ENCODE measurements around the gene LRIG3.

Gene LRIG3

DNA sequence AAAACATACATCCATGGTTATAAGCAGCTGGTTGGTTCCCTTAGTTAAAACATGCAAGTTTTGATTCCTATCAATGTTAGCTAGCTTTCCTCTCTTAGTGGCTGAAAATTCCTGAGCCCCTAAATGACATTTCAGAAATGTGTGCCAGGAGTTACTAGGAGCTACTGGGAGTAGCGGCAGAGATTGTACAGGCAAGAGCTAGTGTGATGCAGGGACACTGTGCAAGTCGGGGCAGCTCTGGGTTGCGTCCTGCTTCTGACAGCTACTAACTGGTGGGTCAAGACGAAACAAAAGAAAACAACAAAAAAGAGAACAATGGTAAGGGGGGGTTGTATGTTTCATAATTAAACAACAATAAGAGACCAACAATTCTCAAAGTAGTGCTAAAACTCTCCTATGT lies 35.4 kb downstream of the LRIG3 start:
- H3K27ac ChIP-seq (ENCODE audit: low read length, poor library complexity, severe bottlenecking) = no peak overlapping the region
- peak overlapping the region; percentile 4 for H2AK5ac ChIP-seq (ENCODE audit: low read length, severe bottlenecking)
- peaks cover 20 to 98% of the 10 kb centered on the region in 2 experiments for H3K36me3 ChIP-seq (ENCODE audit: control insufficient read depth in 1 of 2, insufficient read depth in 2 of 2, low read depth in 1 of 2, low read length in 2 of 2)
- H3K79me1 ChIP-seq (replicated peaks; ENCODE audit: low read length, poor library complexity, severe bottlenecking) = peaks cover 7% of the 10 kb centered on the region
- no peak overlapping the region for H3K14ac ChIP-seq (ENCODE audit: low read length in 2 of 2)
- peaks cover 2% of the 10 kb centered on the region for H3K4me1 ChIP-seq (ENCODE audit: control insufficient read depth, insufficient read depth, low read depth, low read length)
- no peak overlapping the region for H3K4me3 ChIP-seq (ENCODE audit: insufficient read depth in 1 of 2, low read depth in 1 of 2, low read length in 2 of 2)
- no peak overlapping the region for H2AFZ ChIP-seq (ENCODE audit: low read depth, low read length)
- DNase-seq = no peak
- no peak overlapping the region for H3K4ac ChIP-seq (ENCODE audit: low read depth in 1 of 2, low read length in 2 of 2)
- H2BK12ac ChIP-seq (ENCODE audit: low read length in 2 of 2) = no peak overlapping the region
- no peak overlapping the region for H2BK15ac ChIP-seq (ENCODE audit: low read depth, poor library complexity, severe bottlenecking)
- H4K91ac ChIP-seq (ENCODE audit: low read length) = no peak overlapping the region
- no peak overlapping the region for H3K18ac ChIP-seq (ENCODE audit: low read depth in 1 of 2, low read length in 2 of 2)
- H3K23ac ChIP-seq (ENCODE audit: low read length in 2 of 2) = no peak overlapping the region
- no peak overlapping the region for H4K8ac ChIP-seq (ENCODE audit: low read length)
- H3K4me2 ChIP-seq (ENCODE audit: low read length, poor library complexity, severe bottlenecking) = no peak overlapping the region
- no peaks in the 10 kb centered on the region for H3K27me3 ChIP-seq (ENCODE audit: control insufficient read depth in 1 of 2, insufficient read depth in 1 of 2, low read length in 2 of 2)
- no peak overlapping the region for H2BK5ac ChIP-seq (ENCODE audit: low read depth, low read length, poor library complexity, severe bottlenecking)
- 47% methylated on average over 2 of the region's 4 CpGs for WGBS
- no peaks in the 10 kb centered on the region for H3K9me3 ChIP-seq (ENCODE audit: control insufficient read depth, low read length)
- H2BK120ac ChIP-seq (ENCODE audit: low read depth, low read length) = no peak overlapping the region
- H3K9ac ChIP-seq (ENCODE audit: low read length) = no peak overlapping the region

DNA sequence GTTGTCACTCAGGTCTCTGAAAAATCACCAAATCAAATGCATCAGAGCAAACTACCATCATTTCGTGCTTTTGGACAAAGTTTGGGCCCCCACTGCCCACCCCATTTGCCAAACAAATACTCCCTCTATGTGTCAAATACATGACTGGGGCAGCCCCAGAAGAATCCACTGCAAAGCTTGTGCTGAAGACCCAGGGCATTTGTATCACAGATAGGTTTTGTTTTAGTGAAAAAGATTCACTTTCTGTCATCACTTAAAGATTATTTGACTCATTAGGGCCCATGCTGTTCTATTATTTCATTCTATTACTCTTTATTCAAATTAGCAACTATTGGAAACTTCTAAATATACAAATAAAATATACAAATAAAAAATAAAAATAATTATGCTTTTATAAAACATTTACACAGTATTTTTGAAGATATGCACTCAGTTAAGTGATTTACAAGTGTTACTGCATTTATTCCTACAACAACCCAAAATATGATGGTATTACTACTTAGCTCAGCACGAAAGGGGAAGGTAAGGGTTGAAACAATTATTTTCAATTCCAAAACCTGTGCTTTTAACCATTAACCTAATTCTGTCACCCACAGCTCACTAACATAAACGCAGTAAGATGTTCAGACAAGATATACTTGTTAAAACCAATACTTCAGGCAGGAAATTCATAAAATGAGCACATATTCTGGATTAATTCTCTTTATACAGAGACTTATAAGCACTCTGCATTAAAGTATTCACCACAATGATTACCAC lies 36.5 kb downstream of the LRIG3 start:
- Histone ChIP-seq H2BK5ac (ENCODE audit: low read depth, low read length, poor library complexity, severe bottlenecking) (no peak overlapping the region), H3K14ac (ENCODE audit: low read length in 2 of 2) (no peak overlapping the region), H3K9ac (ENCODE audit: low read length) (peak overlapping the region; percentile 23), H3K23ac (ENCODE audit: low read length in 2 of 2) (no peak overlapping the region), H2BK15ac (ENCODE audit: low read depth, poor library complexity, severe bottlenecking) (no peak overlapping the region), H3K4me3 (ENCODE audit: insufficient read depth in 1 of 2, low read depth in 1 of 2, low read length in 2 of 2) (no peak overlapping the region), H2AK5ac (ENCODE audit: low read length, severe bottlenecking) (peak overlapping the region; percentile 72), H3K27ac (ENCODE audit: low read length, poor library complexity, severe bottlenecking) (peak overlapping the region; percentile 39), H3K4ac (ENCODE audit: low read depth in 1 of 2, low read length in 2 of 2) (no peak overlapping the region), H3K4me1 (ENCODE audit: control insufficient read depth, insufficient read depth, low read depth, low read length) (peaks cover 4% of the 10 kb centered on the region), H2BK12ac (ENCODE audit: low read length in 2 of 2) (no peak overlapping the region), H3K36me3 (ENCODE audit: control insufficient read depth in 1 of 2, insufficient read depth in 2 of 2, low read depth in 1 of 2, low read length in 2 of 2) (peaks cover 20 to 98% of the 10 kb centered on the region in 2 experiments), H4K91ac (ENCODE audit: low read length) (no peak overlapping the region), H2AFZ (ENCODE audit: low read depth, low read length) (no peak overlapping the region), H3K9me3 (ENCODE audit: control insufficient read depth, low read length) (no peaks in the 10 kb centered on the region), H3K4me2 (ENCODE audit: low read length, poor library complexity, severe bottlenecking) (no peak overlapping the region), H2BK120ac (ENCODE audit: low read depth, low read length) (no peak overlapping the region), H3K27me3 (ENCODE audit: control insufficient read depth in 1 of 2, insufficient read depth in 1 of 2, low read length in 2 of 2) (no peaks in the 10 kb centered on the region), H3K79me1 (replicated peaks; ENCODE audit: low read length, poor library complexity, severe bottlenecking) (peaks cover 4% of the 10 kb centered on the region), H4K8ac (ENCODE audit: low read length) (no peak overlapping the region), H3K18ac (ENCODE audit: low read depth in 1 of 2, low read length in 2 of 2) (no peak overlapping the region)
- no peak for DNase-seq
- 98% methylated on average over 3 of the region's 3 CpGs for WGBS

DNA sequence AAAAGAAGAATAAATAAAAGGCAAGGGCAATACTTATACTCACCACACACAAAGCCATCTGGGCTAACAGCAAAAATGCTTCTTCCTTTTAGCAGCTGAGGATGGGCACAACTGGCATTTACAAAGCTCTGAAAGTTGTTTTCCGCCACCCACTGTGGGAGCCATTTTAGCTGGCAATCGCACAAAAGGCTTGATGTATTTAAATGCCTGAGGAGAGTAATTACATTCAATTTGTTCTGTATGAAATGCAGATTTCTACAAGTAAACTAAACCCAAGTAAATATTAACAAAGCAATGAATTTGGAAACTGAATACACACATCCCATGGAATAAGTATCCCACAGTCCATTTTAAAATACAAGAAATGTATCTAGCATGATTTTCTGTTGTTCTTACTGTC lies 37.5 kb downstream of the LRIG3 start:
- Histone ChIP-seq H2AFZ (ENCODE audit: low read depth, low read length) (no peak overlapping the region), H3K27ac (ENCODE audit: low read length, poor library complexity, severe bottlenecking) (peak overlapping the region; percentile 3), H3K4me2 (ENCODE audit: low read length, poor library complexity, severe bottlenecking) (no peak overlapping the region), H2BK5ac (ENCODE audit: low read depth, low read length, poor library complexity, severe bottlenecking) (no peak overlapping the region), H3K18ac (ENCODE audit: low read depth in 1 of 2, low read length in 2 of 2) (no peak overlapping the region), H3K9ac (ENCODE audit: low read length) (no peak overlapping the region), H3K4me3 (ENCODE audit: insufficient read depth in 1 of 2, low read depth in 1 of 2, low read length in 2 of 2) (no peak overlapping the region), H2BK120ac (ENCODE audit: low read depth, low read length) (no peak overlapping the region), H4K8ac (ENCODE audit: low read length) (no peak overlapping the region), H3K14ac (ENCODE audit: low read length in 2 of 2) (no peak overlapping the region), H3K23ac (ENCODE audit: low read length in 2 of 2) (no peak overlapping the region), H2BK15ac (ENCODE audit: low read depth, poor library complexity, severe bottlenecking) (no peak overlapping the region), H3K4me1 (ENCODE audit: control insufficient read depth, insufficient read depth, low read depth, low read length) (peaks cover 5% of the 10 kb centered on the region), H4K91ac (ENCODE audit: low read length) (no peak overlapping the region), H2BK12ac (ENCODE audit: low read length in 2 of 2) (no peak overlapping the region), H3K9me3 (ENCODE audit: control insufficient read depth, low read length) (no peaks in the 10 kb centered on the region), H3K36me3 (ENCODE audit: control insufficient read depth in 1 of 2, insufficient read depth in 2 of 2, low read depth in 1 of 2, low read length in 2 of 2) (peaks cover 22 to 98% of the 10 kb centered on the region in 2 experiments), H3K79me1 (replicated peaks; ENCODE audit: low read length, poor library complexity, severe bottlenecking) (peaks cover 4% of the 10 kb centered on the region), H2AK5ac (ENCODE audit: low read length, severe bottlenecking) (no peak overlapping the region), H3K27me3 (ENCODE audit: control insufficient read depth in 1 of 2, insufficient read depth in 1 of 2, low read length in 2 of 2) (no peaks in the 10 kb centered on the region), H3K4ac (ENCODE audit: low read depth in 1 of 2, low read length in 2 of 2) (no peak overlapping the region)
- WGBS = 83% methylated on average over 1 of the region's 2 CpGs
- DNase-seq = no peak

DNA sequence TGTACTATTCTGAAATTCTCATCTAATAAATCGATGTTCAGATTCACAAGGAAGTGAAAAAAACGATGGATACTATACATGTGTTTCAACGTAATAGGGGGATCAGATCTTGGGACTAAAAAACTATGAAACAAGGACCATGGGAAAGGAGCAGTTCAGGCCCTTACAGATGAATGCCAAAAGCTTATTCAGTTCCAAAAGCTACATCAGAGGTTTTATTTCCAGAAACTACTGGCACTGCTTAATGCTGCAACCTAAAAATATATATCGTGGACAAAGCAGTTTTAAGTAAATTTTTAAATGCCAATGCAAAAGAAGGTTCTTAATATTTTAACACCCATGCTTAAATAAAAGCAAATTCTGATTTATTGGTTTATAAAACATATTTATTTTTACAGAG lies 38.5 kb downstream of the LRIG3 start:
- H2BK15ac ChIP-seq (ENCODE audit: low read depth, poor library complexity, severe bottlenecking) = no peak overlapping the region
- no peak overlapping the region for H3K4me2 ChIP-seq (ENCODE audit: low read length, poor library complexity, severe bottlenecking)
- peaks cover 4% of the 10 kb centered on the region for H3K79me1 ChIP-seq (replicated peaks; ENCODE audit: low read length, poor library complexity, severe bottlenecking)
- no peak overlapping the region for H2BK5ac ChIP-seq (ENCODE audit: low read depth, low read length, poor library complexity, severe bottlenecking)
- no peak overlapping the region for H2AK5ac ChIP-seq (ENCODE audit: low read length, severe bottlenecking)
- peak overlapping the region; percentile 13 for H3K9ac ChIP-seq (ENCODE audit: low read length)
- H2BK120ac ChIP-seq (ENCODE audit: low read depth, low read length) = no peak overlapping the region
- H3K4ac ChIP-seq (ENCODE audit: low read depth in 1 of 2, low read length in 2 of 2) = no peak overlapping the region
- H4K8ac ChIP-seq (ENCODE audit: low read length) = no peak overlapping the region
- no peak overlapping the region for H3K27ac ChIP-seq (ENCODE audit: low read length, poor library complexity, severe bottlenecking)
- H2BK12ac ChIP-seq (ENCODE audit: low read length in 2 of 2) = no peak overlapping the region
- H3K27me3 ChIP-seq (ENCODE audit: control insufficient read depth in 1 of 2, insufficient read depth in 1 of 2, low read length in 2 of 2) = no peaks in the 10 kb centered on the region
- no peak overlapping the region for H4K91ac ChIP-seq (ENCODE audit: low read length)
- no peak overlapping the region for H3K14ac ChIP-seq (ENCODE audit: low read length in 2 of 2)
- H3K4me3 ChIP-seq (ENCODE audit: insufficient read depth in 1 of 2, low read depth in 1 of 2, low read length in 2 of 2) = no peak overlapping the region
- WGBS = 96% methylated on average over 3 of the region's 4 CpGs
- H2AFZ ChIP-seq (ENCODE audit: low read depth, low read length) = no peak overlapping the region
- no peaks in the 10 kb centered on the region for H3K9me3 ChIP-seq (ENCODE audit: control insufficient read depth, low read length)
- no peak for DNase-seq
- no peak overlapping the region for H3K23ac ChIP-seq (ENCODE audit: low read length in 2 of 2)
- H3K36me3 ChIP-seq (ENCODE audit: control insufficient read depth in 1 of 2, insufficient read depth in 2 of 2, low read depth in 1 of 2, low read length in 2 of 2) = peaks cover 22 to 98% of the 10 kb centered on the region in 2 experiments
- peaks cover 5% of the 10 kb centered on the region for H3K4me1 ChIP-seq (ENCODE audit: control insufficient read depth, insufficient read depth, low read depth, low read length)
- no peak overlapping the region for H3K18ac ChIP-seq (ENCODE audit: low read depth in 1 of 2, low read length in 2 of 2)
